Ectodermal cell (in vitro differentiated cells): ENCODE results near the gene PACSIN1.

Experiments used
- H3K27ac ChIP-seq: 2 replicates; pipeline ENCODE4 v1.7.0; 2013; ENCODE audit warnings: mild to moderate bottlenecking, low read depth, low read length; ENCODE audit not compliant: insufficient read depth, poor library complexity, severe bottlenecking
- H3K27me3 ChIP-seq: 2 replicates; pipeline ENCODE4 v1.7.0; 2013; ENCODE audit warnings: mild to moderate bottlenecking, low read length; ENCODE audit not compliant: insufficient read depth, control insufficient read depth, poor library complexity, severe bottlenecking
- H3K36me3 ChIP-seq: one replicate; pipeline ENCODE4 v1.7.0; 2013; ENCODE audit warnings: low read length; ENCODE audit not compliant: control insufficient read depth, insufficient read depth
- H3K4me1 ChIP-seq: one replicate; pipeline ENCODE4 v1.7.0; 2013; ENCODE audit warnings: low read length; ENCODE audit not compliant: control insufficient read depth, insufficient read depth
- H3K4me3 ChIP-seq: 2 replicates; pipeline ENCODE4 v1.7.0; 2013; ENCODE audit warnings: low read depth, low read length, control low read depth; ENCODE audit not compliant: insufficient read depth
- H3K9me3 ChIP-seq: 2 replicates; pipeline ENCODE4 v1.7.0; 2013; ENCODE audit warnings: mild to moderate bottlenecking, low read length, moderate library complexity; ENCODE audit not compliant: control insufficient read depth
- WGBS, 2 experiments: methylation state at CpG; one replicate each; pipeline ENCODE4 v1.1.7; 2013; ENCODE audit warnings: missing lambda C conversion rate in 2 of 2; 5-methylcytosine and 5-hydroxymethylcytosine counted together

The PACSIN1 gene

DNA sequence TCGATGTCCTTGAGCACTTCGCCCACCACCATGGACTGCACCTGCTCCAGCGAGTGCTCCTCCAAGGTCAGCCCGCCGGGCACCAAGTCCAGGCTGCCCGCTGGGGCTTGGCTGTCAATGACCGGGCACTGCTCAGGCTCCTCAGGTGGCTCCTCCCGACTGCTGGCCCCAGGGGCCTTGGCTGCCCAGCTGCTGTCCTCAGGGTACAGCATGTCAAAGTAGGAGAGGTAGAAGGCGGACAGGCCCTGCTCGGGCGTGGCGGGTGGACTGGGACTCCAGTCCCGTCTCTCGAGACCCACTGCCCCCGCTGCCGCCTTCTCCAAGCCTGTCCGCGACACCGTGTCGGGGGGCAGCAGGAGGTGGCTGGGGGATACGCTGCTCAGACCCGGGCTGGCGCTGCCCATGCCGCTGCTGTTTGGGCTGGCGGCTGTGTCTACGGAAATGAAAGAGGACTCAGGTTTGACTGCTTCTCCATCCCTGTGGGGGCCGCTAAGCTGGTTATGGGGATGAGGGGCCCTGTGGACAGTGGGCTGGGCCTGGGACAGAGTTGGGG is 78.3 kb downstream of the PACSIN1 start:
- Histone ChIP-seq H3K27me3 (no peaks in the 10 kb centered on the region), H3K4me1 (peaks cover 2% of the 10 kb centered on the region), H3K4me3 (no peak overlapping the region), H3K36me3 (no peaks in the 10 kb centered on the region), H3K9me3 (no peaks in the 10 kb centered on the region), H3K27ac (no peak overlapping the region)
- WGBS, 2 experiments: 95 to 96% methylated on average over 27 of the region's 27 CpGs

DNA sequence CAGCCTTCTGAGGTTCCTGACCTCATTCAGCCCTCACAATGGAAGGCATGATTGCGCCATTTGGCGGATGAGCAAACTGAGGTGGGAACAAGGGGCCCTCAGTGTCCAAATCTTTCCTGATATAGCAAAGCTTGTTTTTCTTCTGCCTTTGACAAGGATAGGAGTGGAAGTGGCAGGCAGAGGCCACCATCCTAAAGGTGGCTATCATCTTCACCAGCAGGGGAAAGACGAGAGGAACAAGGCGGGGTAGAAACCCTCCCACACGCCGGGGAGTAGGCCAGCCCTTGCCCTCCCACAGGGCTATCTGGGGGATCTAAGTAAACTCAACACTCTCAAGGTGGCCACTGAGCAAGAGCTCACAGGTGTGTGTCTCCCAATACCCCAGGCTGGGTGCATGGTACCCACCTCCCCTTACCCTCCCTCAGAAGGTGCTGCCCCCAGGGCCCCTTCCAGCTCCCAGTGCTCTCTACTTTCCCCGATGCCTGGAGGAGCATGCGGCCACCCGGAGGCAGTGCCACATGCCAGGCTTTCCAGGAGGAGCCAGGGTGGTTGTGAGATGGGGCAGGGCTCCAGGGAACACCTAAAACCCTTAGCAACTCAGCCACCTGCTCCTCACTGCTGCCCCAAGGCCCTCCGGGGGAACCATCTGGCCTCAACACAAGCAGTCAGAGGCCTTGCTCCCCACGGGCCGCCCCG is 79.0 kb downstream of the PACSIN1 start:
- 83 to 87% methylated on average over 13 of the region's 13 CpGs for WGBS, 2 experiments

DNA sequence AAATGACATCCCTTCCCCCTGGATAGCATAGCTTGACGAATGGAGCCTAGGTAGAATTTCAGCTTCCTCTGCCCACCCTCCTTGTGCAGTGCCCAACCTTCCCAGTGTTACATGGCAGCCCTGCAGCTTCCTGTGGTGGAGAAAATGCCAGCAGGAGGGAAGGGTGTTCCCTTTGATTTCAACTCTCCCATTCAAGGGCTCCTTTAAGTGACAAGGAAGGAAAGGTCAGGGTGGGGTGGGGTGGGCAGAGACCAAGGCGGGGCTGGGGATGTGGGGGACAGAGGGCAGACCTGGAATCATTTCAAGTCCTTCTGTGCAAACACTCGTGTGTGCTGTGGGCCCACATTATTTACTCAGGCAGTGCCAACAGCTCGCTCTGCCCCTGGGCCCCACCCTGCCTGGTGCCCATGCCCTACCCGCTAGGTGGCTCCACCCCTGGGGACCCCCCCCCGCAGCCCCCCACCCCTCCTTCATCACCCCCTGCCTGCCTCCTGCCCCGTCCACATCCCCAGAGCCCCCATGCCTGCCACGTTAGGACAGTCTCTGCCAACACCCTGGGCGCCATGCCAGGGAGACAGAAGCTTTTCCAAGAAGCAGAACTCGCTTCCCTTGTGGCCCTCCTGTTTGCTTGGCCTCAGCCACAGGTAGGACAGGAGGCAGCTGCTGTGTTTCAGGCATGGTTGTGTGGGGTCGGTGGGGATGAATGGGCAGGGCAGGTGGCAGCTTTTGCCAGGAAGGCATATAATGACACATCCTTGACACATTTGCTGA is 80.9 kb downstream of the PACSIN1 start:
- no peaks in the 10 kb centered on the region for H3K9me3 ChIP-seq
- no peak overlapping the region for H3K27ac ChIP-seq
- no peaks in the 10 kb centered on the region for H3K36me3 ChIP-seq
- H3K27me3 ChIP-seq: no peaks in the 10 kb centered on the region
- no peak overlapping the region for H3K4me3 ChIP-seq
- 85 to 91% methylated on average over 9 to 10 of the region's 11 CpGs for WGBS, 2 experiments
- peaks cover 2% of the 10 kb centered on the region for H3K4me1 ChIP-seq

More for the DNA sequence above, 79.0 kb downstream of the PACSIN1 start:
- Histone ChIP-seq H3K36me3 (no peaks in the 10 kb centered on the region), H3K27me3 (no peaks in the 10 kb centered on the region), H3K4me1 (peaks cover 2% of the 10 kb centered on the region), H3K9me3 (no peaks in the 10 kb centered on the region), H3K27ac (no peak overlapping the region), H3K4me3 (no peak overlapping the region)

DNA sequence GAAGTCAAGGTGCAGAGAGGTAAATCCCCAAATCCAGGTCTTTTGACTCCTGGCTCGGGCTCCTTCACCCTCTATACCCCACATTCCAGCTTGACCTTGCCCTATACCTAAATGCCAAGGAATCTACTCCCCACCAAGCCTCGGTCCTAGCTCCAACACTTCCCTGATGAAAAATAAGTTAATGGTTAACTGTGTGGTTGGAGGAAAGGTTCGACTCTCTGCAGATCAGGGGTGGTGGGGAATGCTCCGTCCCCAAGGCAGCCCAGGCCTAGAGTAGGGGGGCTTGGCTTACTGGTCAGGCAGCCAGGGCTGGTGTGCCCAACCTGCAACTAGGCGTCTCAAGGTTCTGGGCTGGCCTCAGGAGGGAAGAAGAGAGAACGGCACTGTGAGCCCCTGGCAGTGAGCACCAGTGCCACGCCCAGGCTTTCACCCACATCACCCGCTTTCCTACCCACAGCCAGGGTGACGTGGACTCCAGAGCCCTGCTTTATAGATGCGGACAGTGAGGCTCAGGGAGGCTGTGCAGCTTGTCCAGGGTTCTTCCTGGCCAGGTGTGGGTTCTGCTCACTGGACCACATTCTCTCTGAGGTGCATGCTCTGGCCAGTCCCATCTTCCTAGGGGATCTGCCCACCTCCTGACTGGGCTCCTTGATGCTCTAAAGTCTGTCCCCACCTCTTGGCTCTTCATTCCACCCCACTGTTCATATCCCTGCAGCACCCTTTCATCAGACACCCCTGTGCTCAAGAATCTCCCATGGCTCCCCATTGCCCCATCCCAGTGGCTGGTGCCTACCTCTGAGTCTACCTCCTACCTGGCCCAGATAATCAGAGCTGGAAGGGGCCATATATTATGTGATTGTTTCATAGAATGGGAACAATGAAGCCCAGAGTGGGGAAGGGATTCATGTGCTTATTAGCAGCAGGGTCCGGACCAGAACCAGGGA is 82.1 kb downstream of the PACSIN1 start:
- H3K4me1 ChIP-seq: peaks cover 2% of the 10 kb centered on the region
- H3K4me3 ChIP-seq: no peak overlapping the region
- H3K36me3 ChIP-seq: no peaks in the 10 kb centered on the region
- no peak overlapping the region for H3K27ac ChIP-seq
- H3K27me3 ChIP-seq: no peaks in the 10 kb centered on the region
- 89 to 93% methylated on average over 10 of the region's 11 CpGs for WGBS, 2 experiments
- H3K9me3 ChIP-seq: no peaks in the 10 kb centered on the region

DNA sequence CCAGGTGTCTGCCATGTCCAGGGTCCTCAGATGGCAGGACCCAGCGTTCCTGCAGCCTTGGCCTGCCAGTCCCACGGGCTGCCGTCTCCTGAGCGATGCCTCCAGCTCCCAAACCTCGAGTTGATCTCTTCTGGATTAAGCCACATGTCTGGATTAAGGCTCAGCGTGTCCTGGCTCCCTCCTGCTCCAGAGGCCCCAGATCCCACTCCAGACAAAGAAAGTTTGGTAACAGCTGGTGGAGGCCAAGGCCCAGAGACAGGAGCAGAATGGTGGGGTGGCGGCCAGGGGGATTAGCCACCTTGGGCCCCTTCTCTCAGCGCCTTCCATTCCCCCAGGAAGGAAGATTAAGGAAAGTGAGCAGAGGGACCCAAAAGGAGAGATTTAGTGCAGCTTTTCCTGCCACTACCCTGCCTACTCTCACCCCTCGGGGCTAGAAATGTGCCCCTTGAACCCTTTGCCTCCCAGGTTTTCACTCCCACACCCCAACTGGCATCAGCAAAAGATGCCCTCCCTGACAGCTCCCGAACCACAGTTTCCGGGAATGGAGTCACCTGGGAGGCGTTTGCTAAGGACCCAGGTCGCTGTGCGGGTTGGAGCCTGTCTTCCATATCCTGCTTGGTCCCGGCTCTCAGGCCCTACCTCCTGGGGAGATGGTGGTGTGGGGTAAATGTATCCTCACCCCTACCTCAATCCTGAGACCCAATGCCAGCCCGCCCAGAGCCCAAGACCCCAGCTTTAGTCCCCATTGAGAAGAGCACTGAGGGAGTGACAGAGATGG is 83.3 kb downstream of the PACSIN1 start:
- Histone ChIP-seq H3K27me3 (no peaks in the 10 kb centered on the region), H3K27ac (no peak overlapping the region), H3K36me3 (no peaks in the 10 kb centered on the region), H3K4me1 (peaks cover 2% of the 10 kb centered on the region), H3K4me3 (no peak overlapping the region), H3K9me3 (no peaks in the 10 kb centered on the region)
- WGBS, 2 experiments: 84 to 86% methylated on average over 16 of the region's 16 CpGs

DNA sequence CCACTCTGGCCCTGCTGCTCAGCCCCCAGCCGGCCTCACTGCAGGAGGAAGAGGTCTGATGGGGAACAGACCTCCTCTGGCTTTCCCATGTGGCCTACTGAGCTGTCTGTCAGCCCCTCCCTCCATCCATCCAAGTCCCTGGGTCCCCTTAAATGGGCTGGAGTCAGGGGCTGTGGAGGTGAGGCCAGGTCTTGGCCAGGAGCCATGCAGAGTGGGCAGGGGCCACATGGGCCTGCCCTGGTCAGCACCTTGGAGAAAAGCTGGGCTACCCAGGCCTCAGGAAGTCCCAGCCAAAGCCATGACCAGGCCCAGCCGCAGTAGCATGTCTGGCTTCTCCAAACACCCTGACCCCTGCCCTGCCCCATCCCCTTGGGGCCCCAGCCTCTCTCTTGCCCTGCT is 83.9 kb downstream of the PACSIN1 start:
- Histone ChIP-seq H3K27ac (no peak overlapping the region), H3K36me3 (no peaks in the 10 kb centered on the region), H3K4me1 (peaks cover under 1% of the 10 kb centered on the region), H3K27me3 (no peaks in the 10 kb centered on the region), H3K4me3 (no peak overlapping the region), H3K9me3 (no peaks in the 10 kb centered on the region)
- 82 to 85% methylated on average over 2 of the region's 2 CpGs for WGBS, 2 experiments

DNA sequence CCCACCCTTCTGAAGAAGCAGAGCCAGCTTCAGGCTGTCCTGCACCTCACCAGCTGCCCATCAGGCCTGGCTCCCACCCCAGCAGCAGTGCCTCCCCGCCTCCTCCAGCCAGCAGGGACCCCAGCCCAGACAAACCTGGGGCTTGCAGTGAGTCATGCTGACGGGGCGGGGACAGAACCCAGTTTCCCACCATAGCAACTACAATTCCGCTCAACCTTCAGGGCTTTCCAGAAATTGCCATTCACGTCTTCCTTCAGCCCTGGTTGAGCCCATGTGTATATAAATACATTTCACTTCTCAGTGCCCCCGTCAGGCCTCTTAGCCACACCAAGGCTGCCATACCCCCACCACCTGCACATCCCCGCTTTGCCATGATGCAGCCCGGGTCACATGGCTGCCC is 85.8 kb downstream of the PACSIN1 start:
- WGBS, 2 experiments: 91 to 94% methylated on average over 8 of the region's 8 CpGs
- Histone ChIP-seq H3K27me3 (no peaks in the 10 kb centered on the region), H3K36me3 (no peaks in the 10 kb centered on the region), H3K9me3 (no peaks in the 10 kb centered on the region), H3K27ac (no peak overlapping the region), H3K4me3 (no peak overlapping the region), H3K4me1 (no peaks in the 10 kb centered on the region)

DNA sequence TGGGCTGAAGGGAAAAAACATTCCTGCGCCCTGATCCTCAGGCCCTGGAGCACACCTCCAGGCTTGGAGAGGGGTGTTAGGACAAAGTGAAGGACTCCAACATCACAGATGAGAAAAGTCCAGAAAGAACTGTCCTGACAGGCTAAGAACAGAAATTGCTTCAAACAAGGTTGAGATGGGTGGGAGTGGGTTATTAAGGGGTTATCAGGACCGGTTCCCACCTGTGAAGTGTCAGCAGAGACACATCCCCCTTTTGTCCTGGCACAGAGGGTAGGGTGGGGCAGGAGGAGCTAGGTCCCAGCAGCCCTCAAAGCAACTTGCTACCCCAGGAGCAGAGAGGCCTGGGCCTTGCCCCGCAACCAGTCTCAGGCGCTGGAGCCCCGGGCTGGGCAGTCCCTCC is 86.7 kb downstream of the PACSIN1 start:
- Histone ChIP-seq H3K27ac (no peak overlapping the region), H3K4me1 (no peaks in the 10 kb centered on the region), H3K4me3 (no peak overlapping the region), H3K9me3 (no peaks in the 10 kb centered on the region), H3K36me3 (no peaks in the 10 kb centered on the region), H3K27me3 (no peaks in the 10 kb centered on the region)
- WGBS, 2 experiments: 85 to 96% methylated on average over 5 of the region's 5 CpGs

DNA sequence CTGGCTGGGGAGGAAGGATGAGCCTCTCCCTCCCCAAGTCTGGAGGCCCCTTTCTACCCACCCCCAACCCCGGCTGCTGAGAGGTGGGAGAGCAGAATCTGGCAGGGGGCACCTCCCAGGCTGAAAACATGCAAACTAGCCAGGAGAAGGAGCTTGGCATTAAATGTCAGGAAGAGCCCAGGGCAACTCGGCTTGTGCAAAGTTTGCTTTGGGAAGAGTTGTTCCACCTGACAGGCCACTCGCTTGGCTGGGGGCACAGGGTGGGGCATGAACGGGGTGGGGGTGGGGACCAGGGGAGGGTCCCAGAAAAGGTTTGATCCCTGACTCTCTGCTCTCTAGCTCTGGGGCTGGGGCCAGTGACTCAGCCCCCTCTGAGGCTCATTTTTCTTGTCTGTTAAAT is 87.3 kb downstream of the PACSIN1 start:
- no peaks in the 10 kb centered on the region for H3K27me3 ChIP-seq
- no peaks in the 10 kb centered on the region for H3K9me3 ChIP-seq
- H3K4me3 ChIP-seq: no peak overlapping the region
- WGBS, 2 experiments: 77 to 81% methylated on average over 4 of the region's 4 CpGs
- no peak overlapping the region for H3K27ac ChIP-seq
- no peaks in the 10 kb centered on the region for H3K4me1 ChIP-seq
- H3K36me3 ChIP-seq: no peaks in the 10 kb centered on the region
